Gastrocnemius medialis (tissue), 4 donors: ENCODE measurements around the gene THADA.

Experiments
- POLR2A ChIP-seq, 2 donors: fragments of 450-650 bp; IDR thresholded peaks; one replicate each; pipeline ENCODE4 v1.6.1; 2017; ENCODE audit warnings: antibody characterized with exemption in 2 of 2, mild to moderate bottlenecking in 2 of 2, moderate library complexity in 2 of 2
- TF ChIP-seq, protein P1 (sequence below), 5 experiments: fragments of 450-650 bp in 3 of 5; fragments of 200-600 bp in 2 of 5; sonication (generic) in 2 of 5; IDR thresholded peaks in 4 of 5; conservative IDR thresholded peaks in 1 of 5; 1 replicate in 4 of 5; 2 replicates in 1 of 5; pipeline ENCODE4 v1.5.1; 2016 to 2019; ENCODE audit warnings: antibody characterized with exemption in 5 of 5, mild to moderate bottlenecking in 3 of 5, moderate library complexity in 3 of 5

DNA sequence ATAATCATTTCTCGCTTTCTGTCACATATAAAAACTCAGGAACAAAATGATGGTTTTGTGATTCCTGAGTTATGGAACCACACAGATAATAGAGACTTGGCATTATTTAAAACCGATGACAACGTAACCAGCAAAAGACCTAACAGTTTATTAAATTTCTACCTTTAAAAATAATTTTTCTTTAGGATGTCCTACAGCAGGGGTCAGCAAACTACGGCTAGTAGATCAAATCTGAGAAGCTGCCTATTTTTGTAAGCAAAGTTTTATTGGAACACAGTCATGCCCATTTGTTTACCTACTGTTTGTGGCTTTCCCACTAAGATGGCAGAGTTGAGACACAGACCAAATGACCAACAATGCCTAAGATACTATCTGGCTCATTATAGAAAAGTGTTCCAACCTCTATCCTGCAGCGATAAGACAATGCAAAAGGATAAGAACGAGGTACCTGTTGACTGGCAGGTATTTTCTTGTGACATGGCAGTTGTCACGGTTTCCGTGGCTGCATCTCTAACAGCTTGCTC lies 316.5 kb downstream of the THADA start:
- TF ChIP-seq POLR2A (IDR thresholded peaks at IDR 0.05), result no peak
- TF ChIP-seq, protein P1, sequence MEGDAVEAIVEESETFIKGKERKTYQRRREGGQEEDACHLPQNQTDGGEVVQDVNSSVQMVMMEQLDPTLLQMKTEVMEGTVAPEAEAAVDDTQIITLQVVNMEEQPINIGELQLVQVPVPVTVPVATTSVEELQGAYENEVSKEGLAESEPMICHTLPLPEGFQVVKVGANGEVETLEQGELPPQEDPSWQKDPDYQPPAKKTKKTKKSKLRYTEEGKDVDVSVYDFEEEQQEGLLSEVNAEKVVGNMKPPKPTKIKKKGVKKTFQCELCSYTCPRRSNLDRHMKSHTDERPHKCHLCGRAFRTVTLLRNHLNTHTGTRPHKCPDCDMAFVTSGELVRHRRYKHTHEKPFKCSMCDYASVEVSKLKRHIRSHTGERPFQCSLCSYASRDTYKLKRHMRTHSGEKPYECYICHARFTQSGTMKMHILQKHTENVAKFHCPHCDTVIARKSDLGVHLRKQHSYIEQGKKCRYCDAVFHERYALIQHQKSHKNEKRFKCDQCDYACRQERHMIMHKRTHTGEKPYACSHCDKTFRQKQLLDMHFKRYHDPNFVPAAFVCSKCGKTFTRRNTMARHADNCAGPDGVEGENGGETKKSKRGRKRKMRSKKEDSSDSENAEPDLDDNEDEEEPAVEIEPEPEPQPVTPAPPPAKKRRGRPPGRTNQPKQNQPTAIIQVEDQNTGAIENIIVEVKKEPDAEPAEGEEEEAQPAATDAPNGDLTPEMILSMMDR (IDR thresholded peaks at IDR 0.05 in 4 of 5, conservative IDR thresholded peaks at IDR 0.05 in 1 of 5), result no peak
